Measurements from ENCODE around the gene MRPL27.

GRCh38 chr17:50331085-50331791 lies 41.7 kb downstream of the MRPL27 start:
- TF ChIP-seq CTCF (conservative IDR thresholded peaks at IDR 0.05 in 1 of 2, IDR thresholded peaks at IDR 0.05 in 1 of 2; ENCODE audit: extremely low read depth in 1 of 2, insufficient read depth in 1 of 2, low read depth in 1 of 2, low read length in 2 of 2) (no peak), EZH2 (IDR thresholded peaks at IDR 0.05; ENCODE audit: borderline replicate concordance, low read length) (no peak)

All from mammary epithelial cell (primary cell).